Measurements from ENCODE around the gene GNLY.
"Not testable (repeated sequence)": the region's sequence is repeated elsewhere in the genome, so short reads cannot be mapped to it uniquely, and the experiment has no call there.

GNLY gene

GRCh38 chr2:85711578-85712060 is 17.5 kb downstream of the GNLY start:
- no peak for DNase-seq

GRCh38 chr2:85712336-85712735 is 18.2 kb downstream of the GNLY start:
- no peak for DNase-seq

GRCh38 chr2:85712849-85713612 is 18.9 kb downstream of the GNLY start:
- no peak for DNase-seq

GRCh38 chr2:85713836-85714235 is 19.7 kb downstream of the GNLY start:
- no peak for DNase-seq

GRCh38 chr2:85714421-85714820 is 20.3 kb downstream of the GNLY start:
- DNase-seq: not testable (repeated sequence)

- DNase-seq: no peak
Measured at GRCh38 chr2:85714841-85715240, 20.7 kb downstream of the GNLY start.

- no peak for DNase-seq
Measured at GRCh38 chr2:85716346-85716914, 22.3 kb downstream of the GNLY start.

- DNase-seq: no peak
Measured at GRCh38 chr2:85717308-85718008, 23.3 kb downstream of the GNLY start.

GRCh38 chr2:85718009-85718391 is 23.8 kb downstream of the GNLY start:
- no peak for DNase-seq

- no peak for DNase-seq
Measured at GRCh38 chr2:85718885-85719492, 24.8 kb downstream of the GNLY start.

GRCh38 chr2:85719609-85720240 is 25.6 kb downstream of the GNLY start:
- no peak for DNase-seq

- no peak for DNase-seq
Measured at GRCh38 chr2:85720533-85720932, 26.4 kb downstream of the GNLY start.

- DNase-seq: no peak
Measured at GRCh38 chr2:85721641-85722040, 27.5 kb downstream of the GNLY start.

GRCh38 chr2:85722519-85722918 is 28.4 kb downstream of the GNLY start:
- DNase-seq: no peak

GRCh38 chr2:85723707-85724360 is 29.7 kb downstream of the GNLY start:
- no peak for DNase-seq

- DNase-seq: no peak
Measured at GRCh38 chr2:85724731-85725181, 30.6 kb downstream of the GNLY start.

GRCh38 chr2:85725451-85725850 is 31.3 kb downstream of the GNLY start:
- no peak for DNase-seq

GRCh38 chr2:85727798-85728197 is 33.6 kb downstream of the GNLY start:
- DNase-seq: no peak

GRCh38 chr2:85728342-85728741 is 34.2 kb downstream of the GNLY start:
- DNase-seq: no peak

GRCh38 chr2:85728883-85729824 is 35.0 kb downstream of the GNLY start:
- peak; percentile 76 for DNase-seq

- no peak for DNase-seq
Measured at GRCh38 chr2:85729825-85730510, 35.8 kb downstream of the GNLY start.

All from activated T-cell treated with anti-CD3 and anti-CD28 coated beads, Interleukin-2, amount 50 U/mL, for 1 hour (primary cell).